ENCODE data around the gene CDK16.

DNA sequence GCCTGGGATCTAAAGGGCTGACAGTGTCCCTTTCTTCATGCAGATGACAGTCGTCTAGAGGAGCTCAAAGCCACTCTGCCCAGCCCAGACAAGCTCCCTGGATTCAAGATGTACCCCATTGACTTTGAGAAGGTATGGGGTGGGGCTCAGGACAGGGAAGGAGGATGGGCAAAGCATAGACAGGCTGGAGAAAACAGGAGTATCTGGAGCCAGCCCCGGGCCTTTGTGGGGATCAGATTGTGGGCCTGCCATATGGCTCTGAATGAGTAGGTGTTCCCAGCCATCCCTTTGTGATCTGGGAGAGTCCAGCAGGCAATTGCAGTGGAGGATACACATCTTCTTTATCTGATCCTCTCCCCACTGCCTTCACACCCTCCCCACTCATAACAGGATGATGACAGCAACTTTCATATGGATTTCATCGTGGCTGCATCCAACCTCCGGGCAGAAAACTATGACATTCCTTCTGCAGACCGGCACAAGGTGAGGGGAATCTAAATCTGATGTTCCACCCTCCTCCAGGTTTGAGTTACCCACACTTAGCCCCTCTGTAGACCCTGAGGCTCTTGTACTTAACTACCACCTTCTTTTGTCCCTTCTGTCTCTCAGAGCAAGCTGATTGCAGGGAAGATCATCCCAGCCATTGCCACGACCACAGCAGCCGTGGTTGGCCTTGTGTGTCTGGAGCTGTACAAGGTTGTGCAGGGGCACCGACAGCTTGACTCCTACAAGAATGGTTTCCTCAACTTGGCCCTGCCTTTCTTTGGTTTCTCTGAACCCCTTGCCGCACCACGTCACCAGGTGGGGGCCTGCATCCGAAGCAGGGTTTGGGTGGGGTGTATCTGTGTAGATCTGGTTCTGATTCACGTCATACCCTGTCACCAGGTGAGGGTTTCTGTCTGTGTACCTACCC, 5.8 kb upstream of the CDK16 start:
- TF ChIP-seq, protein P1, sequence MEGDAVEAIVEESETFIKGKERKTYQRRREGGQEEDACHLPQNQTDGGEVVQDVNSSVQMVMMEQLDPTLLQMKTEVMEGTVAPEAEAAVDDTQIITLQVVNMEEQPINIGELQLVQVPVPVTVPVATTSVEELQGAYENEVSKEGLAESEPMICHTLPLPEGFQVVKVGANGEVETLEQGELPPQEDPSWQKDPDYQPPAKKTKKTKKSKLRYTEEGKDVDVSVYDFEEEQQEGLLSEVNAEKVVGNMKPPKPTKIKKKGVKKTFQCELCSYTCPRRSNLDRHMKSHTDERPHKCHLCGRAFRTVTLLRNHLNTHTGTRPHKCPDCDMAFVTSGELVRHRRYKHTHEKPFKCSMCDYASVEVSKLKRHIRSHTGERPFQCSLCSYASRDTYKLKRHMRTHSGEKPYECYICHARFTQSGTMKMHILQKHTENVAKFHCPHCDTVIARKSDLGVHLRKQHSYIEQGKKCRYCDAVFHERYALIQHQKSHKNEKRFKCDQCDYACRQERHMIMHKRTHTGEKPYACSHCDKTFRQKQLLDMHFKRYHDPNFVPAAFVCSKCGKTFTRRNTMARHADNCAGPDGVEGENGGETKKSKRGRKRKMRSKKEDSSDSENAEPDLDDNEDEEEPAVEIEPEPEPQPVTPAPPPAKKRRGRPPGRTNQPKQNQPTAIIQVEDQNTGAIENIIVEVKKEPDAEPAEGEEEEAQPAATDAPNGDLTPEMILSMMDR (IDR thresholded peaks at IDR 0.05 in 8 of 11, conservative IDR thresholded peaks at IDR 0.05 in 3 of 11), result no peak
- TF ChIP-seq POLR2A (IDR thresholded peaks at IDR 0.05), result no peak
